ENCODE results near the gene TEX264.

Gene TEX264

GRCh38 chr3:51748327-51748726 lies 77.3 kb downstream of the TEX264 start:
- DNase-seq = no peak

- no peak for DNase-seq
Observed at GRCh38 chr3:51750878-51751277, 79.8 kb downstream of the TEX264 start.

DNA sequence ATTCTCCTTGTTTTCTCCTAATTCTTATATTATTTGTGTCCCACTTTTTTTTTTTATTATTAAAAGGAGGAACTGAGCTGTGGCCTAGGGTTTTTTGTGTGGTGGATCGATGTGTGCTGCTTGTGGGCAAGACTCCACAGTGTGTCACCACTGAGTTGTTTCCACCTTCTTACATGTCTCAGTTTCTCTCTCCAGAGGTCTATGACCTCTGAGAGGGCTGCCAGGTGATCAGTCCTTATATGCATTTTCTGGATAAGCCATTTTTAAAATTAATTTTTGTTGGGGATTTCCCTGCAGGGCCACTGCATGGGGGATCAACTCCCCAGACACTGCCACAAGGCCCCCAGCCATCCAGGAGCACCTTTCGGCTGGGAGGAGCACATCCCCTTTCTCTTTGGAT lies 80.2 kb downstream of the TEX264 start:
- DNase-seq = no peak
